ENCODE results near the gene CMTM4. TPM values are rescaled to one million over a fixed set of nuclear protein-coding genes. Genes with fewer than 3 reads are reported as not detected.

CMTM4 gene
- total RNA-seq, 1 donor from 2014 or later, result 82.3 TPM

DNA sequence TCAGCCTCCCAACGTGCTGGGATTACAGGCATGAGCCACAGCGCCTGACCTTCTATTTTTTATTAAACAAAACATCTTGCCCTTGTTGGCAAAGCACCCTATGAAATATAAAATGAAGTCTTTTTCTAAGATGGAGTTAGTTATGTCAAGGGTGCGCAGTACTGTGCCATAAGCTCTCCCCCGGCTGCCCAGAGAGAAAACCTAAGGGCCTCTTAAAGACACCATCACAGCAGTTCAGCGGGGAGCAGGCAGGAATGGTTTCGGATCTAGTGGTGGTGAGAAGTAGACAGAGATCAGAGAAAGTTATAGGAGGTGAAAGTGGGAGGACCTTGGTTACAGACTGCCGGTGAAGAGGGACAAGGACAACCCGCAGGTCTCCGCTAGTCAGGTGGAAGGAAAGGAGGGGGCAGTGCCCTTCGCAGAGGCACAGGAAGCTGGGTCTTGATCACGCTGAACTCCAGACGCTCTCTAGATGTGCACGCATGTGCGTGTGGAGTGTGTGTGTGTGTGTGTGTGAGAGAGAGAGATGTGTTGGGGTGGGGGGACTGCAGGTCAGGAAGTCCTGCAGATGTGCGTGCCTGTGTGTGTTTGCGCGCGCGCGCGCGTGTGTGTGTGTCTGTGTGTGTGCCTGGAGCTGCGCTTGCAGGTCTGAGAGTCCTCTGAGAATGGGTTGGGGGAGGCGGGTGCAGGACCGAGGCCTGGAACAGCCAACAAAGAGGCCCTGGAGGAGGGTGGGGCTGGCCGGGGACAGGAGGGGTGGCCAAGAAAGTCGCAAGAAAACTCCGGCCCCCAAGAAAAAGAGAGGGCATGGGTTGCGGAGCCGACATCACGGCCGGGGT, 92.8 kb downstream of the CMTM4 start:
- Mint-ChIP-seq H3K36me3 (ENCODE audit: insufficient read depth) (no peaks in the 10 kb centered on the region), H3K4me3 (ENCODE audit: low read depth) (peak overlapping the region; percentile 93), H3K4me1 (ENCODE audit: low read depth) (peaks cover 9% of the 10 kb centered on the region), H3K9me3 (ENCODE audit: low read depth) (no peaks in the 10 kb centered on the region), H3K27me3 (no peaks in the 10 kb centered on the region), H3K27ac (peak overlapping the region; percentile 88)
- DNase-seq (ENCODE audit: low spot score, unreplicated experiment), result peak; percentile 57
- TF ChIP-seq, protein P1, sequence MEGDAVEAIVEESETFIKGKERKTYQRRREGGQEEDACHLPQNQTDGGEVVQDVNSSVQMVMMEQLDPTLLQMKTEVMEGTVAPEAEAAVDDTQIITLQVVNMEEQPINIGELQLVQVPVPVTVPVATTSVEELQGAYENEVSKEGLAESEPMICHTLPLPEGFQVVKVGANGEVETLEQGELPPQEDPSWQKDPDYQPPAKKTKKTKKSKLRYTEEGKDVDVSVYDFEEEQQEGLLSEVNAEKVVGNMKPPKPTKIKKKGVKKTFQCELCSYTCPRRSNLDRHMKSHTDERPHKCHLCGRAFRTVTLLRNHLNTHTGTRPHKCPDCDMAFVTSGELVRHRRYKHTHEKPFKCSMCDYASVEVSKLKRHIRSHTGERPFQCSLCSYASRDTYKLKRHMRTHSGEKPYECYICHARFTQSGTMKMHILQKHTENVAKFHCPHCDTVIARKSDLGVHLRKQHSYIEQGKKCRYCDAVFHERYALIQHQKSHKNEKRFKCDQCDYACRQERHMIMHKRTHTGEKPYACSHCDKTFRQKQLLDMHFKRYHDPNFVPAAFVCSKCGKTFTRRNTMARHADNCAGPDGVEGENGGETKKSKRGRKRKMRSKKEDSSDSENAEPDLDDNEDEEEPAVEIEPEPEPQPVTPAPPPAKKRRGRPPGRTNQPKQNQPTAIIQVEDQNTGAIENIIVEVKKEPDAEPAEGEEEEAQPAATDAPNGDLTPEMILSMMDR (IDR thresholded peaks at IDR 0.05; ENCODE audit: unreplicated experiment), result no peak

DNA sequence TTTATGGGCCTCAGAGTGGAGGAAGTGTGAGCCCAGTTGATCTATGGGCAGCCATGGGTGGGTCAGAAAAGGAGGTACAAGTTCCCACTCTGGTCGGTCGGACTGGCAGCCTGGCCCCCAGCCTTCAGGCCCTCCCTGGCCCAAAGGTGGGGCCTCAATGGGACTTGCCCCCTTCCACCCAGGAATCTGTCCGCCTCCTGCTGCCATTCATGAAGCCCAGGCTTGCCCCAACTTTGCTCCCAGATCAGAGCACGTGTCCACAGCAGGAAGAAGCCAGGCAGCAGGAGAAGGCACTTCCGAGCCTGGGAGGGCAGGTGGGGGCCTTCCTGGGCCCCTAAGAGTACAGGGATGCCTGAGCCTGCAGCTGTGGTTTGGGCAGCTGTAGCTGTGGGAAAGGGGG, 95.1 kb downstream of the CMTM4 start:
- TF ChIP-seq, protein P1 (IDR thresholded peaks at IDR 0.05; ENCODE audit: unreplicated experiment), result no peak
- H3K36me3 Mint-ChIP-seq (ENCODE audit: insufficient read depth), result no peaks in the 10 kb centered on the region
- no peak overlapping the region for H3K27ac Mint-ChIP-seq
- no peak for DNase-seq (ENCODE audit: low spot score, unreplicated experiment)
- H3K9me3 Mint-ChIP-seq (ENCODE audit: low read depth), result no peaks in the 10 kb centered on the region
- peaks cover 9% of the 10 kb centered on the region for H3K4me1 Mint-ChIP-seq (ENCODE audit: low read depth)
- no peak overlapping the region for H3K4me3 Mint-ChIP-seq (ENCODE audit: low read depth)
- no peaks in the 10 kb centered on the region for H3K27me3 Mint-ChIP-seq

DNA sequence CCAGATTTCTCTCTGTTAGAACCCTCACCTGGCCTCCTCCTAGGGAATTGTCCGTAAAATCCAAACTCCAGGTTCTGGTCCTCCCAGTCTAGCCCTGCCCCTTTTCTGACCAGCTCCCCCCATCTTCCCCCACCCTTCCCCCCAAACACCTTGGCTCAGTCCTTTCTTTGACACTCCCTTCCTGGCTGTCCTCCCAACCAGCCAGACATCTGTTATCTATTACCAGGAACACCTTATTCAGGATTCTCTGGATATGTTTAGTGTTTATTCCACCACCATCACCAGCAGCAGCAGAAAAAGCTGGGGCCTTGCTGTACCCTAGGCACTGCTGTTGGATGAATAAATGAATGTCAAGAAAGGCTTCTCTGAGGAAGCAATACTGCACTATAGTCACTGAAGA, 96.1 kb downstream of the CMTM4 start:
- Mint-ChIP-seq H3K27ac (no peak overlapping the region), H3K9me3 (ENCODE audit: low read depth) (no peaks in the 10 kb centered on the region), H3K27me3 (no peaks in the 10 kb centered on the region), H3K36me3 (ENCODE audit: insufficient read depth) (no peaks in the 10 kb centered on the region), H3K4me1 (ENCODE audit: low read depth) (peaks cover 7% of the 10 kb centered on the region), H3K4me3 (ENCODE audit: low read depth) (no peak overlapping the region)
- TF ChIP-seq, protein P1 (IDR thresholded peaks at IDR 0.05; ENCODE audit: unreplicated experiment), result no peak
- no peak for DNase-seq (ENCODE audit: low spot score, unreplicated experiment)

DNA sequence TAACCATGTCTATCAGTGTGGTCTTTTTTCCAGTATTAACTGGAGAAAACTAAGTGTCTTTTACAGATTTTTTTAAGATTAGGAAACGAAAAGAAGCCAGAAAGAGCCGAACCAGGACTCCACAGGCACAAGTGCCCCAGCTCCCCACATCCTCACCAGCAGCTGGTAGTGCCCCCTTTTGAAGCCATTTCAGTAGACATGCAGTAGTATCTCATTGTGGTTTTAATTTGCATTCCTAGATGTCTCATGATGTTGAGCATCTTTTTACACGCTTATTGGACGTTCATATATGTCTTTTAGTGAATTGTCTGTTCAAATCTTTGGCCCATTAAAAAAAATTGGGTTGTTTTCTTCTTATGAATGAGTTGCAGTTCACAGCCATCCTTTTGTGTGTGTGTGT, 96.8 kb downstream of the CMTM4 start:
- Mint-ChIP-seq H3K4me3 (ENCODE audit: low read depth) (no peak overlapping the region), H3K27me3 (no peaks in the 10 kb centered on the region), H3K27ac (no peak overlapping the region)

DNA sequence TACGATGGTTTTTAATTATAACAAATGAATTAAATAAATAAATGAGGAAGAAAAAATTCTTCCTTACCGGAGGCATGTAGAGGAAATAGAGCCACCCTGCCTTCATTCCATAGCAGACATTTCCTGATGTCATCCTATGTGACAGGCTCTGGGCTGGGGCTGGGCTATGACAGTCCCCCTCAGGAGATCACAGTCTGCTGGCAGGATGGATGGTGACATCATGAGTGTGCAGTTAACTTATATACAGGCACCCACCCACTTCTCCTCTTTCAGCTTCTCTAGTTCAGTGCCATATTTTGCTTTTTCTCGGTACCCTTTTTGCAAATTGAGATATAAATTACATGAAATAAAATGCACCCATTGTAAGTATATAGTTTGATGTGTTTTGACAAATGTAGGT, 98.4 kb downstream of the CMTM4 start:
- Mint-ChIP-seq H3K4me1 (ENCODE audit: low read depth) (peaks cover 2% of the 10 kb centered on the region), H3K36me3 (ENCODE audit: insufficient read depth) (no peaks in the 10 kb centered on the region), H3K9me3 (ENCODE audit: low read depth) (no peaks in the 10 kb centered on the region), H3K27ac (no peak overlapping the region), H3K4me3 (ENCODE audit: low read depth) (no peak overlapping the region), H3K27me3 (no peaks in the 10 kb centered on the region)
- TF ChIP-seq, protein P1 (IDR thresholded peaks at IDR 0.05; ENCODE audit: unreplicated experiment), result no peak
- no peak for DNase-seq (ENCODE audit: low spot score, unreplicated experiment)

More for the DNA sequence above, 96.8 kb downstream of the CMTM4 start:
- DNase-seq (ENCODE audit: low spot score, unreplicated experiment), result no peak
- TF ChIP-seq, protein P1 (IDR thresholded peaks at IDR 0.05; ENCODE audit: unreplicated experiment), result no peak
- peaks cover 7% of the 10 kb centered on the region for H3K4me1 Mint-ChIP-seq (ENCODE audit: low read depth)
- no peaks in the 10 kb centered on the region for H3K36me3 Mint-ChIP-seq (ENCODE audit: insufficient read depth)
- no peaks in the 10 kb centered on the region for H3K9me3 Mint-ChIP-seq (ENCODE audit: low read depth)

Measured in progenitor cell of endocrine pancreas (in vitro differentiated cells).